HG03558 (cell line): Measurements from ENCODE around the gene ANKRD65.
"Not testable (repeated sequence)": the region's sequence is repeated elsewhere in the genome, so short reads cannot be mapped to it uniquely, and the experiment has no call there.

Experiments
- ATAC-seq: cut with Tn5 transposase; IDR thresholded peaks from one replicate; pipeline ENCODE4 v1.9.1; 2021; ENCODE audit warnings: moderate number of reproducible peaks; ENCODE audit not compliant: unreplicated experiment; ENCODE audit errors: extremely low read depth

ANKRD65 gene

GRCh38 chr1:1399187-1399871 lies 21.7 kb downstream of the ANKRD65 start, which contains the start of gene CCNL2:
Gene CCNL2 (minus strand): TSS chr1:1399335. CDS start chr1:1399306, 29 bp downstream.
- ATAC-seq: peak; percentile 83

GRCh38 chr1:1398677-1399186 lies 22.3 kb downstream of the ANKRD65 start:
- peak; percentile 10 for ATAC-seq

GRCh38 chr1:1397839-1398523 lies 23.1 kb downstream of the ANKRD65 start:
- ATAC-seq: no peak

GRCh38 chr1:1395166-1395565 lies 25.9 kb downstream of the ANKRD65 start:
- ATAC-seq: no peak

GRCh38 chr1:1394116-1394515 lies 27.0 kb downstream of the ANKRD65 start:
- ATAC-seq: no peak

- no peak for ATAC-seq
Measured at GRCh38 chr1:1393428-1393827, 27.6 kb downstream of the ANKRD65 start.

- no peak for ATAC-seq
Measured at GRCh38 chr1:1393014-1393413, 28.1 kb downstream of the ANKRD65 start.

GRCh38 chr1:1391225-1391624 lies 29.9 kb downstream of the ANKRD65 start:
- ATAC-seq: no peak

GRCh38 chr1:1390675-1391074 lies 30.4 kb downstream of the ANKRD65 start:
- no peak for ATAC-seq

GRCh38 chr1:1388078-1388472 lies 33.0 kb downstream of the ANKRD65 start:
- no peak for ATAC-seq

GRCh38 chr1:1387098-1388077 lies 33.7 kb downstream of the ANKRD65 start:
- ATAC-seq: no peak

GRCh38 chr1:1385931-1386330 lies 35.1 kb downstream of the ANKRD65 start:
- no peak for ATAC-seq

GRCh38 chr1:1385339-1385738 lies 35.7 kb downstream of the ANKRD65 start:
- ATAC-seq: not testable (repeated sequence)

- ATAC-seq: no peak
Measured at GRCh38 chr1:1381294-1381693, 39.8 kb downstream of the ANKRD65 start.

- no peak for ATAC-seq
Measured at GRCh38 chr1:1380860-1381259, 40.2 kb downstream of the ANKRD65 start.

GRCh38 chr1:1377540-1378205 lies 43.4 kb downstream of the ANKRD65 start:
- no peak for ATAC-seq

GRCh38 chr1:1376551-1377226 lies 44.4 kb downstream of the ANKRD65 start:
- no peak for ATAC-seq

GRCh38 chr1:1374929-1375662 lies 46.0 kb downstream of the ANKRD65 start, which contains the start of gene AURKAIP1:
Gene AURKAIP1 (minus strand): TSS chr1:1375207. CDS start chr1:1374756, 451 bp downstream.
- peak; percentile 82 for ATAC-seq

GRCh38 chr1:1374589-1374928 lies 46.5 kb downstream of the ANKRD65 start:
- ATAC-seq: no peak
